ENCODE data around the gene OLIG1. TPM values are rescaled to one million over a fixed set of nuclear protein-coding genes. Genes with fewer than 3 reads are reported as not detected.

Gene OLIG1
- total and polyA plus RNA-seq, 2 of the 8 experiments (the other 6 are each of a cell fraction or from before 2014, with no cell fraction given) = 0.65 to 1.2 TPM

DNA sequence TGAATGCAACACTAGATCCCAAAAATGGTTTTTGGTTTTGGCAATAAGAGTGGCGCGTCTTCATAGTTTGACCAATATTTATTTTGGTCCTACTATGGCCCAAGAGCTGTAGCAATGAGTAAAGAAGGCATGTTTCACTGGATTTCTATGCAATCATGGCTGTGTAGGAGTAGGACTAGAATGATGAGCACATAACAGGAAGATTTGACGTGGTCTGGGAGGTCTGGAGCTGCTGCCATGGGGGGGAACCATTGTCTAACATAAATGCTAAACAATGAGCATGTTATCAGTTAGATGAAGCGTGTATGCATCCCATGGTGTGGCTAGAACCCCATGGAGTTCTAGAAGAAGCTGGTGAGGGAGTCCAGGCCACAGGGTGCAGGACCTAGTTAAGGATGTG is 38.3 kb downstream of the OLIG1 start (continued):
- TF ChIP-seq, protein P1, sequence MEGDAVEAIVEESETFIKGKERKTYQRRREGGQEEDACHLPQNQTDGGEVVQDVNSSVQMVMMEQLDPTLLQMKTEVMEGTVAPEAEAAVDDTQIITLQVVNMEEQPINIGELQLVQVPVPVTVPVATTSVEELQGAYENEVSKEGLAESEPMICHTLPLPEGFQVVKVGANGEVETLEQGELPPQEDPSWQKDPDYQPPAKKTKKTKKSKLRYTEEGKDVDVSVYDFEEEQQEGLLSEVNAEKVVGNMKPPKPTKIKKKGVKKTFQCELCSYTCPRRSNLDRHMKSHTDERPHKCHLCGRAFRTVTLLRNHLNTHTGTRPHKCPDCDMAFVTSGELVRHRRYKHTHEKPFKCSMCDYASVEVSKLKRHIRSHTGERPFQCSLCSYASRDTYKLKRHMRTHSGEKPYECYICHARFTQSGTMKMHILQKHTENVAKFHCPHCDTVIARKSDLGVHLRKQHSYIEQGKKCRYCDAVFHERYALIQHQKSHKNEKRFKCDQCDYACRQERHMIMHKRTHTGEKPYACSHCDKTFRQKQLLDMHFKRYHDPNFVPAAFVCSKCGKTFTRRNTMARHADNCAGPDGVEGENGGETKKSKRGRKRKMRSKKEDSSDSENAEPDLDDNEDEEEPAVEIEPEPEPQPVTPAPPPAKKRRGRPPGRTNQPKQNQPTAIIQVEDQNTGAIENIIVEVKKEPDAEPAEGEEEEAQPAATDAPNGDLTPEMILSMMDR (IDR thresholded peaks at IDR 0.05; ENCODE audit: control extremely low read depth in 1 of 3, insufficient read depth in 1 of 3, low read depth in 1 of 3, low read length in 3 of 3) = no peak
- TF ChIP-seq RBBP5 (IDR thresholded peaks at IDR 0.05; ENCODE audit: borderline replicate concordance, low read depth, low read length) (no peak), SUZ12 (IDR thresholded peaks at IDR 0.05; ENCODE audit: low read length) (no peak), CEBPB (IDR thresholded peaks at IDR 0.05; ENCODE audit: low read depth, low read length) (no peak)

All from H1 (cell line).